Uterus (tissue), 4 donors: ENCODE data around the gene EDEM2. TPM values are rescaled to one million over a fixed set of nuclear protein-coding genes. Genes with fewer than 3 reads are reported as not detected.
"Not testable (repeated sequence)": the region's sequence is repeated elsewhere in the genome, so short reads cannot be mapped to it uniquely, and the experiment has no call there.

ENCODE experiments used
- DNase-seq, 2 donors: peaks; one replicate each; pipeline ENCODE4 v3.0.0-alpha.2; 2019 to 2020
- H3K27ac ChIP-seq, 2 donors: fragments of 200-600 bp; sonication (generic); 1 replicate in 1 of 2; 2 replicates in 1 of 2; pipeline ENCODE4 v1.5.1; 2016 to 2018
- H3K27me3 ChIP-seq, 2 donors: fragments of 200-600 bp; sonication (generic); one replicate each; pipeline ENCODE4 v1.5.1; 2018 to 2019; ENCODE audit warnings: control low read depth in 1 of 2
- H3K36me3 ChIP-seq, 2 donors: fragments of 200-600 bp; sonication (generic); one replicate each; pipeline ENCODE4 v1.5.1; 2019; ENCODE audit warnings: control low read depth in 1 of 2
- H3K4me1 ChIP-seq, 2 donors: fragments of 200-600 bp; sonication (generic); one replicate each; pipeline ENCODE4 v1.5.1; 2018 to 2019; ENCODE audit warnings: control low read depth in 1 of 2
- H3K4me3 ChIP-seq, 2 donors: fragments of 200-600 bp; sonication (generic); 1 replicate in 1 of 2; 2 replicates in 1 of 2; pipeline ENCODE4 v1.5.1; 2018 to 2019; ENCODE audit warnings: mild to moderate bottlenecking in 1 of 2
- H3K9me3 ChIP-seq, 2 donors: fragments of 200-600 bp; sonication (generic); one replicate each; pipeline ENCODE4 v1.5.1; 2019; ENCODE audit warnings: control low read depth in 1 of 2
- POLR2A ChIP-seq, 2 donors: fragments of 450-650 bp; IDR thresholded peaks; one replicate each; pipeline ENCODE4 v1.6.1; 2016; ENCODE audit warnings: antibody characterized with exemption in 2 of 2, mild to moderate bottlenecking in 1 of 2, moderate library complexity in 1 of 2
- intact Hi-C: fragments of 100-400 bp; cut with DNase I; formaldehyde crosslinking; loops from one replicate; pipeline ENCODE4 v1.15.1; 2023; ENCODE audit warnings: low total_unique reads
- small RNA-seq: library from RNA; depleted of rRNA; stranded (forward); fragments of <200 nt; gene quantifications from one replicate; pipeline ENCODE3, GENCODE V24; 2016
- total RNA-seq, 4 donors: library from RNA; depleted of rRNA in 3 of 4; stranded (reverse); fragments of >200 nt in 3 of 4; gene quantifications; one replicate each; pipeline versions ENCODE4 v1.1.0 to v1.2.4, GENCODE V29; 2014 to 2023
- TF ChIP-seq, protein P1 (sequence below), 4 experiments: fragments of 200-600 bp in 2 of 4; fragments of 450-650 bp in 2 of 4; sonication (generic) in 2 of 4; IDR thresholded peaks; one replicate each; pipeline ENCODE4 v1.5.1; 2016 to 2019; ENCODE audit warnings: antibody characterized with exemption in 4 of 4, mild to moderate bottlenecking in 2 of 4, moderate library complexity in 1 of 4
- donor health status: DM: yes; HTN: yes; CAD: no.

EDEM2 gene
- total RNA-seq, 4 donors from 2014 or later = 2.6 to 18.5 (median 13.3) TPM

DNA sequence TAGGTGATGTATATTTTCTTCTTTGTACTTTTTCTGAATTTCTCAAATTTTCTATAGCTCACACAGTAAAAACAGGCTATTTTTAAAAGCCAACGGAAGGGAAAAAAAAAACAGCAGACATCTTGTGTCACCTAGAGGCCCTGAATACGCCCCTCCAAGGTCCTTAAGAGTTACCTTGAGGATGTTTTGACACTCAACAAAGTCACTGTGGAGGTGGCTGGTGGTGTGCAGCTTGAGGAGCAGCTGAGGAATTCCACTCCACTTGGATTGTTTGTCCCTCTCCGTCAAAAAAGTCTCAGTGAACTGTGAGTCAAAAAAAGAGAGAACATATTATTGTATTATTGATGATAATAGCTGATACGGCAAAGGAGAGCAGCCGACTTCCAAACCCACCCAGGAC lies 69.3 kb downstream of the EDEM2 start:
- Histone ChIP-seq H3K27me3 (no peaks in the 10 kb centered on the region), H3K4me3 (no peak overlapping the region), H3K4me1 (no peaks in the 10 kb centered on the region), H3K9me3 (no peaks in the 10 kb centered on the region), H3K27ac (no peak overlapping the region), H3K36me3 (no peaks in the 10 kb centered on the region)
- intact Hi-C loops = no loop called here
- TF ChIP-seq, protein P1, sequence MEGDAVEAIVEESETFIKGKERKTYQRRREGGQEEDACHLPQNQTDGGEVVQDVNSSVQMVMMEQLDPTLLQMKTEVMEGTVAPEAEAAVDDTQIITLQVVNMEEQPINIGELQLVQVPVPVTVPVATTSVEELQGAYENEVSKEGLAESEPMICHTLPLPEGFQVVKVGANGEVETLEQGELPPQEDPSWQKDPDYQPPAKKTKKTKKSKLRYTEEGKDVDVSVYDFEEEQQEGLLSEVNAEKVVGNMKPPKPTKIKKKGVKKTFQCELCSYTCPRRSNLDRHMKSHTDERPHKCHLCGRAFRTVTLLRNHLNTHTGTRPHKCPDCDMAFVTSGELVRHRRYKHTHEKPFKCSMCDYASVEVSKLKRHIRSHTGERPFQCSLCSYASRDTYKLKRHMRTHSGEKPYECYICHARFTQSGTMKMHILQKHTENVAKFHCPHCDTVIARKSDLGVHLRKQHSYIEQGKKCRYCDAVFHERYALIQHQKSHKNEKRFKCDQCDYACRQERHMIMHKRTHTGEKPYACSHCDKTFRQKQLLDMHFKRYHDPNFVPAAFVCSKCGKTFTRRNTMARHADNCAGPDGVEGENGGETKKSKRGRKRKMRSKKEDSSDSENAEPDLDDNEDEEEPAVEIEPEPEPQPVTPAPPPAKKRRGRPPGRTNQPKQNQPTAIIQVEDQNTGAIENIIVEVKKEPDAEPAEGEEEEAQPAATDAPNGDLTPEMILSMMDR (IDR thresholded peaks at IDR 0.05) = no peak
- no peak for TF ChIP-seq POLR2A (IDR thresholded peaks at IDR 0.05)
- DNase-seq = no peak

DNA sequence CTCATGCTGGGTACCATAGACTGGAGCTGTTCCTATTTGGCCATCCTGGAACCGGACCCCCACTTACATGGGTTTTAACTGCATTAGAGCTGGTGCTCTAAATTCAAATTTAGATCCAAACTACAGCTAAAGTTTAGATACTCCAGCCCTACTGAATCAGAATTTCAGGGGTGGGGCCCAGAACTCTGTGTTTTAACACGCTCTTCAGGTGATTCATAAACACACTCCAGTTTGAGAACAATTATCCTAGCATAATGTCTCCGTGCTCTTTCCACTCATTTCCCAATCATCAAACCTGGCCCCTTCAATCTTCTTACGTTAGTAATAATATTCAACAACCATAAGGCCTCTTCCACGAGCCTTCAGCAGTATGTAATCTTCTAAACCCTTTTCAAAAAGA lies 69.8 kb downstream of the EDEM2 start:
- intact Hi-C loops = no loop called here
- no peak overlapping the region for H3K4me3 ChIP-seq

DNA sequence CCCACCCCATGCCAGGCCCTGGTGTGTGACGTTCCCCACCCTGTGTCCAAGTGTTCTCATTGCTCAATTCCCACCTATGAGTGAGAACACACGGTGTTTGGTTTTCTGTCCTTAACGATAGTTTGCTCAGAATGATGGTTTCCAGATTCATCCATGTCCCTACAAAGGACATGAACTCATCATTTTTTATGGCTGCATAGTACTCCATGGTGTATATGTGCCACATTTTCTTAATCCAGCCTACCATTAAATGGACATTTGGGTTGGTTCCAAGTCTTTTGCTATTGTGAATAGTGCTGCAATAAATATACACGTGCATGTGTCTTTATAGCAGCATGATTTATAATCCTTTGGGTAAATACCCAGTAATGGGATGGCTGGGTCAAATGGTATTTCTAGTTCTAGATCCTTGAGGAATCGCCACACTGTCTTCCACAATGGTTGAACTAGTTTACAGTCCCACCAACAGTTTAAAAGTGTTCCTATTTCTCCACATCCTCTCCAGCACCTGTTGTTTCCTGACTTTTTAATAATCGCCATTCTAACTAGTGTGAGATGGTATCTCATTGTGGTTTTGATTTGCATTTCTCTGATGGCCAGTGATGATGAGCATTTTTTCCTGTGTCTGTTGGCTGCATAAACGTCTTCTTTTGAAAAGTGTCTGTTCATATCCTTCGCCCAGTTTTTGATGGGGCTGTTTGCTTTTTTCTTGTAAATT lies 75.5 kb downstream of the EDEM2 start:
- H3K27ac ChIP-seq, H3K27me3 ChIP-seq, H3K4me3 ChIP-seq, H3K36me3 ChIP-seq, intact Hi-C loops, H3K4me1 ChIP-seq, H3K9me3 ChIP-seq, DNase-seq: not testable (repeated sequence)

More for the DNA sequence above, 69.8 kb downstream of the EDEM2 start:
- TF ChIP-seq, protein P1 (IDR thresholded peaks at IDR 0.05) = no peak
- TF ChIP-seq POLR2A (IDR thresholded peaks at IDR 0.05) = no peak
- Histone ChIP-seq H3K27me3 (no peaks in the 10 kb centered on the region), H3K27ac (no peak overlapping the region), H3K36me3 (no peaks in the 10 kb centered on the region), H3K9me3 (no peaks in the 10 kb centered on the region), H3K4me1 (no peaks in the 10 kb centered on the region)
- no peak for DNase-seq

DNA sequence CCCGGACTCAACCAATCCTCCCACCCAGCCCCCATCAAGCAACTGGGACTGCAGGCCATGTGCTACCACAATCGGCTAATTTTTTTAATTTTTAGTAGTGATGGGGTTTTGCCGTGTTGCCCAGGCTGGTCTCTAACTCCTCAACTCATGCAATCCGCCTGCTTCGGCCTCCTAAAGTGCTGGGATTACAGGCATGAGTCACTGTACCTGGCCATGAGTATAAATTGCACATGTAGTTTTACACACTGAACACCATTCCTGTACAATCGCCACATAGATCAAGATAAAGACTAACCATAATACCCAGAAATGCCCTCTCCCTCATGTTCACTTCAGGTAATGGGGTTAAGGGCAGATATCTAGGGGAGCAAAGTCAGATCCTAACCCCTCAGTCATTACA lies 80.9 kb downstream of the EDEM2 start:
- intact Hi-C loops = no loop called here
- Histone ChIP-seq H3K27ac (no peak overlapping the region), H3K4me1 (peaks cover 0 to 5% of the 10 kb centered on the region in 2 donors), H3K4me3 (no peak overlapping the region), H3K27me3 (no peaks in the 10 kb centered on the region), H3K36me3 (no peaks in the 10 kb centered on the region), H3K9me3 (no peaks in the 10 kb centered on the region)
- no peak for DNase-seq
- no peak for TF ChIP-seq POLR2A (IDR thresholded peaks at IDR 0.05)
- TF ChIP-seq, protein P1 (IDR thresholded peaks at IDR 0.05) = no peak

Small RNA genes within 50 kb of the gene (small RNA-seq; reads per million reads assigned to genes)
- gene RF00275 (not detected), gene RNA5SP483 (not detected)

Other genes with a start within 250 kb of the EDEM2 start
- 10 to 100 TPM in 3 of 4 donors, 1 to 10 TPM in 1; 3.8 to 47.2 (median 16.5) TPM for gene GSS, start 191.5 kb downstream of the EDEM2 start, total RNA-seq
- gene MYH7B, start 191.5 kb downstream of the EDEM2 start, total RNA-seq = 1 to 10 TPM in 1 of 4 donors, under 1 TPM in 2, not detected in 1; 0.41 to 3.0 (median 0.51) TPM
- gene TRPC4AP, start 54.5 kb downstream of the EDEM2 start, total RNA-seq = 10 to 100 TPM; 20.0 to 77.5 (median 49.6) TPM
- gene PROCR, start 24.7 kb upstream of the EDEM2 start, total RNA-seq = 10 to 100 TPM; 40.2 to 96.2 (median 60.7) TPM
- gene MMP24, start 79.4 kb upstream of the EDEM2 start, total RNA-seq = 1 to 10 TPM in 3 of 4 donors, under 1 TPM in 1; 0.51 to 2.6 (median 2.0) TPM
- gene MMP24OS, start 130.8 kb upstream of the EDEM2 start, total RNA-seq = 10 to 100 TPM in 3 of 4 donors, 1 to 10 TPM in 1; 8.8 to 67.8 (median 18.1) TPM
- gene EIF6, start 137.4 kb upstream of the EDEM2 start, total RNA-seq = 10 to 100 TPM; 33.8 to 80.9 (median 66.8) TPM
- not detected for gene FAM83C, start 145.1 kb upstream of the EDEM2 start, total RNA-seq